HG03196 (cell line): ENCODE data around the gene LCN9.
"Not testable (repeated sequence)": the region's sequence is repeated elsewhere in the genome, so short reads cannot be mapped to it uniquely, and the experiment has no call there.

ENCODE experiments used
- ATAC-seq: cut with Tn5 transposase; IDR thresholded peaks from one replicate; pipeline ENCODE4 v1.9.1; 2021; ENCODE audit not compliant: unreplicated experiment

The LCN9 gene

GRCh38 chr9:135670721-135671590 lies 7.8 kb downstream of the LCN9 start:
- no peak for ATAC-seq

DNA sequence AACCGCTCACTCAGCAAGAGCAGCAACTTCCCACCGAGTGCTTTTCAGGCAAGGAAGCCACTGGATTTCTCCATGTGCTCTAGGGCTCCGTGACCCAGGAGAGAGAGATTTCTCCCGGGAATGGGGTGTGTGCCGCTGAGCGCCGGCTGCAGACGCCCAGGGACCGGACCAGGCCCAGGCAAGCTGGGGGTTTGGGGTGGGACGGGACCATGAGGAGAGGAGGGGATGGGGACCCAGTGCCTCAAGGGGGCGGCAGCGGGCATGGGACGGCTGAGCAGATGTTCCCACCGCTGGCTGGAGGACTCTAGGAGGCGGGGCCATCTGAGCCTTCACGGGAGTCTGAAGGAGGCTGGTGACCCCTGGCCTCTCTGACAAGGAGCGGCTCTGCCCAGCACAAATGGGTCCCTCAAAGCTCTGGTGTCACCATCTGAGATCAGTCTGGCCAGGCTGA lies 8.5 kb downstream of the LCN9 start:
- no peak for ATAC-seq

DNA sequence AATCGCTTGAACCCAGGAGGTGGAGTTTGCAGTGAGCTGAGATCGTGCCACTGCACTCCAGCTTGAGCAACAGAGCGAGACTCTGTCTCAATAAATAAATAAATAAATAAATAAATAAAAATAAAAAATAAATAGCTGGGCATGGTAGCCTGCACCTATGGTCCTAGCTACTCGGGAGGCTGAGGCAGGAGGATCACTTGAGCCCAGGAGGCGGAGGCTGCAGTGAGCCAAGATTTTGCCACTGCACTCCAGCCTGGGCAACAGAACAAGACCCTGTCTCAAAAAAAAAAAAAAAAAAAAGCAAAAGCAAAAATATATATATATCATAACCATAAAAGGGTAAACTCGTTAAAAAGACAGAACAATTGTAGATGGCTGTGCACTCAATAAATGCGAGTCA lies 9.7 kb downstream of the LCN9 start:
- not testable (repeated sequence) for ATAC-seq

GRCh38 chr9:135673941-135674340 lies 10.8 kb downstream of the LCN9 start:
- no peak for ATAC-seq

DNA sequence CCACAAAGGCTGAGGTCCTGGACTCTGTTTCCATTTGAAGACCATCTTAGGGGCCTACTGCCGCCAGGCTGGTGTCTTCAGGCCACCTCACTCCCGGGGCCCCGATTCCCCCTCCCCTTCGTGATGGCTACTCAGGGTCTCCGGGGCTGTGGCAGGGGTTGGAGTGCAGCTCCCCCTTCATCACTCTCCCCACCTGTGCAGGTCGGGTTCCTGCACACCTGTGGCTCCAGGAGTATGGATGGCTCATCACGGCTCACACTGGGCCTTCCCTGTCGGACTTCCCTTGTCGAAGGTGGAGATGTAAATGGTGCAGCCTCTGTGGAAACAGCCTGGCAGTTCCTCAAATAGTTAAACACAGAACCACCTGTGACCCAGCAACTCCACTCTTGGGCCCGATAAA lies 11.9 kb downstream of the LCN9 start:
- ATAC-seq = no peak

DNA sequence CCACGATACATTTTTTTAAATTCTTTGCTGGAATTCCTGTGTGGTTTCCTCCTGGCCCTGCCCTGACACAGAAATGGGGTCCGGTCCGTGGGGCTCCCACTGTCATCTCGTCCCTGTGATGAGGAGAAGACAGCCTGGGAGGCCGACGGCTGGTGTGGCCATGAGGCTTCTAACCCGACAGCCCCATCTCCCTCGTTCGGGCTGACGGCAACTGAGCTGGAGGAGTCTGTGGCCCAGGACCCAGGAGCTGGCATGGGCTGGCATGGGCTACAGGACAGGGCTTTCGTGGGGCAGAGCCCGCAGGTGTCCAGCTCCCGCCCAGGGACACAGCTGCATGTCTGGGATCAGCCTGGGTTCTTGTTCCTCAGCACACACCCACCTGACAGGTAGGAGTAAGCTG lies 13.8 kb downstream of the LCN9 start:
- no peak for ATAC-seq

- ATAC-seq = no peak
These were observed 14.6 kb downstream of the LCN9 start for GRCh38 chr9:135677641-135678168.

DNA sequence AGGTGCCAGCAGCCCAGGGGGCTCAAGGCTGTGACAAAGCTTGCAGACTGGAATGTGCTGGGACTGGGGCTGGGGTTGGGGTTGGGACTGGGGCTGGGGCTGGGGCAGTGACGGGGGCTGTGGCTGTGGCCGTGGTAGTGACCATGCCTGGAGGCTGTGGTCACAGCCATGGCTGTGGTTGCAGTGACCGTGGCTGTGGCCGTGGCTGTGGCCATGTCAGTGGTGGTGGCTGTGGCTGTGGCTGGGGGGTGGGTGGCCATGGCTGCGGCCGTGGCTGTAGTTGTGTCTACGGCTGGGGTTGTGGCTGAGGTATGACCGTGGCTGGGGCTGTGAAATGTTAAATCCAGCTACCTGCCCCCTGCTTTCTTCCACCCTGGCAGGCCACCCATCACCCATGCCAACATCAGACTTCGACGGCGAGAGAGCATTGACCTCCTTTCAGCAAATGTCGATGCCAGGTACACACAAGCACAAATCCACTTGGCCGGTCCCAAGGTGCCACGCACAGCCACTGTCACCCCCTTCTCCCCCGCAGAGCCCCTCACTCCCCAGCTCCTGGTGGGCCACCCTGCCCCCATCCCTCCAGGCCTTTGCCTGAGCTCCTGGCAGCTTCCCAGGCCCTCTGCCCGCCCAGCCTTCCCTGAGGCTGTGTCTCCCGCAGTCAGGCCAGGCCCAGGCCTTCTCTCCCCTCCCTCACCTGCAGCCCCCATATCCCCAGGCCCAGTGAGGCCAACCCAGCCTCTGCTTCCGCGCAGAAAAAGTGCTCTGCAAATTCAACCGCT lies 15.3 kb downstream of the LCN9 start:
- no peak for ATAC-seq

DNA sequence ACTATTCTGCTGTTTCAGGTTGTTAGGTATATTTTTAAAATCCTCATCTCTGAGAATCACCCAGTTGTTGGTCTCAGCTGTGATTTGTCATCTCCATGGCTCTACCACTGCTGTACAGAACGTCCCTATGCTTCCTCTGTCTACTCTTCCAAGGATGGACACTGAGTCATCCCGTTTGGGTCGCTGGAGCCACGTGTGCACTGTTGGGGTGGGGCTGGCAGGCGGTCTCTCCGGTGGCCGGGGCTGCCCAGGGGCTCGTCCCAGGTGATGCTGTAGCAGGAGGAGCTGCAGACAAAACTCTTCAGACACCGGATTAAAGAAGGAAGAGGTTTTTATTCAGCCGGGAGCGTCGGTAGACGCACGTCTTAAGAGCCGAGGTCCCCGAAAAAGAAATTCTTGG lies 16.9 kb downstream of the LCN9 start:
- ATAC-seq = no peak

- no peak for ATAC-seq
These were observed 18.1 kb downstream of the LCN9 start for GRCh38 chr9:135681161-135681560.

GRCh38 chr9:135683401-135684034 lies 20.4 kb downstream of the LCN9 start:
- ATAC-seq = no peak

DNA sequence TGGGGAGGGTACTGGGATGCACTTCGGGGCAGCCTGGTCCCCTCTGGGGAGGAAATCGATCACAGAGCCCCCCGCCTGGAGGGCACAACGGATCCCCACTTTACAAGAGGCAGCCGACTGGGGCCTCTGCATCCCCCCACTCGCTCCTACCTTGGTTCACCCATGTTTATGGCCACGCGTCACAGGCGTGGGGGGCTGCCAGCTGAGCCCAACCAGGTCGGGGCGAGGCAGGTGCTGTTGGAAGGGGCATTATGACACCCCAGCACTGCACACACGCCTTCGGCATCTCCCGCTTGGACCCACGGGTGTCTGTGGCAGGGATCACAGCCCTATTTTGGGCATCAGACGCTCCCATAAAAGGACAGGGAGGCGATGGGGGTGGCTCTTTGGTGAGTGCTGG lies 21.6 kb downstream of the LCN9 start:
- ATAC-seq = no peak

- ATAC-seq = no peak
These were observed 24.1 kb downstream of the LCN9 start for GRCh38 chr9:135687216-135687615.

DNA sequence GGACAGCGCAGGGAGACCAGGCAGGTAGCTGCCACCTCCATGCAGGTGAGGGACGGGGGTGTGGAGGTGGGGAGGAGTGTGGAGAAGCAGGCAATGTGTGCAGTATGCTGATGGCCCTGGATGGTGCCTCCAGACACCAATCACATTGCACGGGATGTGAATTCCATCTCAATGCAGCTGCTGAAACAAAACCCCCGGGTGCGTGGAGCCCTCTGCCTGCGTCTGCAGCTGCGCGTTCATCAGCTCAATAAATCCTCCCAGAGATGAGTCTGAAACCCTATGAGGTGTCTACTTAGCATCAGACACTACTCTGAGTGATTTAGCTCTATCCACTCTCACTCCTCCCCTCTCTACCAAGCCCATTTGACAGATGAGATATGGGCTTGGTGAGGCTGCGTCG lies 25.9 kb downstream of the LCN9 start:
- no peak for ATAC-seq

DNA sequence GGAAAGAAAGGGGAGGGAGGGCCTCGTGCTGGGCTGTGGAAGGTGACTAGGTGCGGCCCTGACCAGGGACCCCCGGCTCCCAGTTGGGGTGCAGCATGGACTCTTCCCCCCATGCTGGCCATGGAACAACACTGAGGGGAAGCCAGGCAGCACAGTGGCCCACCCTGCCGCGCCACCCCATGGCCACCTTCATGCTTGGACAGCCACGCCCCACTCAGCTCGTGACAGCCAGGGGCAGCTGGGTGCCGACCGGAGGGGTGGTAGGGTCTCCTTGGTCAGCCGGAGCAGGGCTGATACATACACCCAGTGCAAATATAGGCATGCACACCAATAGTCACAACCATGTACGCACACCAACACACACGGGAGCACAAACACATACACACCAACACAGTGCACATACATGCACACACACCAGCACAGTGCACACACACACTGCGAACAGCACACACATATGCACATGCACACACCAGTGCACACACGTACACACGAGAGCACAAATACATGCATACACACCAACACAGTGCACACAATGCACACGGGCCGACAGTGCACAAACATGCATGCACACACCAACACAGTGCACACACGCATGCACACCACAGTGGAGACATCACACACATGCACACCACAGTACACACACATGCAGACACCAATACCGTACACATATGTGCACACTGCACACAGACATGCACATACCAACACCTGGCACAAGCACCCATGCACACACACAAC lies 27.9 kb downstream of the LCN9 start:
- ATAC-seq = no peak

DNA sequence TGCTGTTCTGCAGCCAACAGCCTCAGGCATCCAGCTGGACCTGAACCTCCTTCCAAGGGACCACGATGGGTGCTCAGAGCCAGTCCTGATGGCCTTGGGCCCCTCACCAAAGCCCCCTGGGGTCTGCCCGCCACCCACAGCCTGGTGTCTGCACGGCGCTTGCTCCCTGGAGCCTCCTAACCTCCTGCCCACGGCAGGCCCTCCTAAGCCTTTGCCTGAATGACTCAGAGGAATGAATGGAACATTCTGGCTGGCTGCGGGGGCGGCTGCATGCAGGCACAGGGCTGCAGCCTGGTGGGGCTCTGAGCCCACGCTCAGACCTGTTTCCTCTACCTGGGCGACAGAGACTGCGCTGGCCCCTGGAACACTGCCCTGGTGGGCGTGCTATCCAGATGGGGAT lies 29.3 kb downstream of the LCN9 start:
- ATAC-seq = no peak

DNA sequence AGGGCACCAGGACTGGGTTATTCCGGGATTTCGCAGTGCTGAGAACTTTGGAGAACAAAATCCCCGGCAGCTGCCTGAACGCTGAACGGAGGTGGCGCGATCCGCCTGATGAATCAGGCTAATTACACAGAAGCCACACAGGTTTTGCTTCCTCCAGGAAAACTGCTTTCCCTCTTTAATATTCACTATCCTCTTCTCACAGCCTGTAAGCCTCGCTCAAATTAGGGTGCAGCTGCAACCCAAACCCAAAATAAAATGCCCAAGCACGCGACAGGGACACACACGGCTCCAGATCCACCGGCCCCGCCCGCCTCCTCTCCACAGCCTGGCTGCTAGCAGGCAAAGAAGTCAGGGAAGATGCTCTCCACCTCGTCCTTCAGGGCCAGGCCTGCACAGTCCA lies 30.2 kb downstream of the LCN9 start:
- no peak for ATAC-seq

GRCh38 chr9:135693771-135694170 lies 30.7 kb downstream of the LCN9 start:
- no peak for ATAC-seq

DNA sequence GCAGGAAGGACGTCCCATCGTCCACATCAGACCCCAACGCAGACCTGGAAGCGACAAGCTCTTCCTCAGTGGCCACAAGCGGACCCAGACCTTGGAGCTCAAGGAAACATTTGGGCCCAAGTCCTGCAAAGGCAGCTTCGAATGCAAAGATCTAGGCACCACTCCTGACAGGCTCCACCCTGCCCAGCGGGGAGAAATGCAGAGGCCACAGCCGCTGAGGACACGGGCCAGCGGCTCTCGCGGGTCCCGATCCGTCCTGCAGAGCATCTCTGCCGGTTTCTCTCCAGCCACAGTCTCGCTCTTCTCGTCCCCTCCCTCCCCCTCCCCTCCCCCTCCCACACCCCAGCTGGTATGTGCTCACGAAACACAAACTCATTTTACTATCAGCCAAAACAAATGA lies 31.3 kb downstream of the LCN9 start:
- no peak for ATAC-seq

- ATAC-seq = no peak
These were observed 31.9 kb downstream of the LCN9 start for GRCh38 chr9:135695036-135695435.

DNA sequence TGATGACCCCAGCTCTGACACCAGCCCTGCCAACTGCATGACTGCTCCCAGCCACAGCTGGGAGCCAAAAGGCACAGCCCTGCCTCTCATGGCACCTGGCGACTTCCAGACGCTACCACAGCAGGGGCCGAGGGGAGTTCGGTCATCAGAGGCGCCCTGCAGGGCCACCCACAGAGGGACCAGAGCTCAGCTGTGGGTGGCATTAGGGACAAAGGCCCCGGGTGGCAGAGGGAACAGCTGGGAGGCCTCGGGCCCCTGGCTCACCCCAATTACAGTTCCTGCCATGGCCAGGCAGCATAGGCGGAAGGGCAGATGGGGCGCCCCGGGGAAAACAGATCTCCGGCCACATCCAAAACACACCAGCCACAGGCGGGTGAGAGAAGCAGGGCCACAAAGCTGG lies 32.5 kb downstream of the LCN9 start:
- ATAC-seq = no peak
